Uterus (tissue), 4 donors: ENCODE measurements around the gene NEDD4L. TPM values are rescaled to one million over a fixed set of nuclear protein-coding genes. Genes with fewer than 3 reads are reported as not detected.

Source experiments
- DNase-seq, 2 donors: peaks; one replicate each; pipeline ENCODE4 v3.0.0-alpha.2; 2019 to 2020
- H3K27ac ChIP-seq, 2 donors: fragments of 200-600 bp; sonication (generic); 1 replicate in 1 of 2; 2 replicates in 1 of 2; pipeline ENCODE4 v1.5.1; 2016 to 2018
- H3K27me3 ChIP-seq, 2 donors: fragments of 200-600 bp; sonication (generic); one replicate each; pipeline ENCODE4 v1.5.1; 2018 to 2019; ENCODE audit warnings: control low read depth in 1 of 2
- H3K36me3 ChIP-seq, 2 donors: fragments of 200-600 bp; sonication (generic); one replicate each; pipeline ENCODE4 v1.5.1; 2019; ENCODE audit warnings: control low read depth in 1 of 2
- H3K4me1 ChIP-seq, 2 donors: fragments of 200-600 bp; sonication (generic); one replicate each; pipeline ENCODE4 v1.5.1; 2018 to 2019; ENCODE audit warnings: control low read depth in 1 of 2
- H3K4me3 ChIP-seq, 2 donors: fragments of 200-600 bp; sonication (generic); 1 replicate in 1 of 2; 2 replicates in 1 of 2; pipeline ENCODE4 v1.5.1; 2018 to 2019; ENCODE audit warnings: mild to moderate bottlenecking in 1 of 2
- H3K9me3 ChIP-seq, 2 donors: fragments of 200-600 bp; sonication (generic); one replicate each; pipeline ENCODE4 v1.5.1; 2019; ENCODE audit warnings: control low read depth in 1 of 2
- CTCF ChIP-seq, 4 experiments: fragments of 200-600 bp in 2 of 4; fragments of 450-650 bp in 2 of 4; sonication (generic) in 2 of 4; IDR thresholded peaks; one replicate each; pipeline ENCODE4 v1.5.1; 2016 to 2019; ENCODE audit warnings: antibody characterized with exemption in 4 of 4, mild to moderate bottlenecking in 2 of 4, moderate library complexity in 1 of 4
- POLR2A ChIP-seq, 2 donors: fragments of 450-650 bp; IDR thresholded peaks; one replicate each; pipeline ENCODE4 v1.6.1; 2016; ENCODE audit warnings: antibody characterized with exemption in 2 of 2, mild to moderate bottlenecking in 1 of 2, moderate library complexity in 1 of 2
- intact Hi-C: fragments of 100-400 bp; cut with DNase I; formaldehyde crosslinking; loops from one replicate; pipeline ENCODE4 v1.15.1; 2023; ENCODE audit warnings: low total_unique reads
- total RNA-seq, 4 donors: library from RNA; depleted of rRNA in 3 of 4; stranded (reverse); fragments of >200 nt in 3 of 4; gene quantifications; one replicate each; pipeline versions ENCODE4 v1.1.0 to v1.2.4, GENCODE V29; 2014 to 2023
- donor health status: DM: yes; HTN: yes; CAD: no.

Gene NEDD4L
- total RNA-seq, 4 donors from 2014 or later = 6.2 to 45.9 (median 32.3) TPM

DNA sequence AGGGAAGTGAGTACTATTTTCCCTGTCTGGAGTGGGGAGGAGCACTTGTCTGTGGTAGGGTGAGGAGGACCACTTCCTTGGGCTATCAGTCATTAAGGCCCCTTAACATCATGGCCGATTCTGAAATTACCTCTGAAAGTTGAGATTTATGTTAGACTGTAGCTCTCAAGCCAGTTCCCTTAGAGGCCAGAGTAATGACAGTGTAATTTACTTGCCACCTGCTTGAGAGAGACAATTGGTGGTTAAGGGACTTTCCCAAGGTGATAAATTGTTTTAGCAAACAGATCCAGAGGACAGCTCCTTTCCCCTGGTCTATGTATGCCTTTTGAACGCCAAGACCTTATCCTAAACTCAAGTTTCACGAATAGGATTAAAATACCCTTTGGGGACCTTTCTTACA, 56.1 kb downstream of the NEDD4L start:
- no peaks in the 10 kb centered on the region for H3K4me1 ChIP-seq

GRCh38 chr18:58101291-58101794, 57.3 kb downstream of the NEDD4L start:
- DNase-seq = no peak
- H3K9me3 ChIP-seq = no peaks in the 10 kb centered on the region
- intact Hi-C loops = no loop called here
- H3K4me1 ChIP-seq = no peaks in the 10 kb centered on the region
- no peaks in the 10 kb centered on the region for H3K36me3 ChIP-seq
- H3K27me3 ChIP-seq = no peaks in the 10 kb centered on the region
- no peak overlapping the region for H3K27ac ChIP-seq
- H3K4me3 ChIP-seq = no peak overlapping the region
- TF ChIP-seq CTCF (IDR thresholded peaks at IDR 0.05) = no peak
- no peak for TF ChIP-seq POLR2A (IDR thresholded peaks at IDR 0.05)

More for the DNA sequence above, 56.1 kb downstream of the NEDD4L start:
- no peak for DNase-seq
- H3K27ac ChIP-seq = no peak overlapping the region
- intact Hi-C loops = no loop called here
- H3K4me3 ChIP-seq = no peak overlapping the region
- no peaks in the 10 kb centered on the region for H3K27me3 ChIP-seq
- H3K9me3 ChIP-seq = no peaks in the 10 kb centered on the region
- H3K36me3 ChIP-seq = no peaks in the 10 kb centered on the region
- TF ChIP-seq CTCF (IDR thresholded peaks at IDR 0.05) = no peak
- no peak for TF ChIP-seq POLR2A (IDR thresholded peaks at IDR 0.05)

DNA sequence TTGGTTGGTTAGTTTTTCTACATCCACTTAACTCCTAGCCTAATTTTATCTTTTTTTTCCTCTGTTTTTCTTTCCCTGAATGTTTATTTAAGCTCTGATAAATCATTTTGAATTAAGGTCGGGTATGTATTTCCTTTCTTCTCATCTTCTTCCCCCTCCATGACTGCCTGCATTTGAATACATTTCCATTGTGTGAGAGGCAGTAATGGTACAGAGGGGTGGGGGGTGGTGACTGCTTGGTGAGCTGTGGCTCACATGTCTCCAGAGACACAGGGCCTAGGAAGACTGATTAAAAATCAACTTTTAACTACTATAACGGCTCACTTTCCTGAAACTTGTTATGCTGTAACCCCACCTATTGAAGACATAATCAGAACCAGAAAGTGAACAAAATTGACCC, 58.0 kb downstream of the NEDD4L start:
- Histone ChIP-seq H3K36me3 (no peaks in the 10 kb centered on the region), H3K4me3 (no peak overlapping the region), H3K27ac (no peak overlapping the region), H3K4me1 (no peaks in the 10 kb centered on the region), H3K9me3 (no peaks in the 10 kb centered on the region), H3K27me3 (no peaks in the 10 kb centered on the region)
- intact Hi-C loops = no loop called here
- TF ChIP-seq POLR2A (IDR thresholded peaks at IDR 0.05) (no peak), CTCF (IDR thresholded peaks at IDR 0.05) (no peak)
- DNase-seq = no peak

- no peaks in the 10 kb centered on the region for H3K27me3 ChIP-seq
- TF ChIP-seq CTCF (IDR thresholded peaks at IDR 0.05) (no peak), POLR2A (IDR thresholded peaks at IDR 0.05) (no peak)
- intact Hi-C loops = no loop called here
- H3K9me3 ChIP-seq = no peaks in the 10 kb centered on the region
- no peak overlapping the region for H3K4me3 ChIP-seq
- no peaks in the 10 kb centered on the region for H3K4me1 ChIP-seq
- no peaks in the 10 kb centered on the region for H3K36me3 ChIP-seq
- no peak overlapping the region for H3K27ac ChIP-seq
- DNase-seq = no peak
These were observed 58.8 kb downstream of the NEDD4L start for GRCh38 chr18:58102875-58103274.

- no peaks in the 10 kb centered on the region for H3K27me3 ChIP-seq
- no peaks in the 10 kb centered on the region for H3K9me3 ChIP-seq
- no peak overlapping the region for H3K27ac ChIP-seq
- no peak for DNase-seq
- no peak overlapping the region for H3K4me3 ChIP-seq
- no peaks in the 10 kb centered on the region for H3K4me1 ChIP-seq
- no peak for TF ChIP-seq POLR2A (IDR thresholded peaks at IDR 0.05)
- no peak for TF ChIP-seq CTCF (IDR thresholded peaks at IDR 0.05)
- H3K36me3 ChIP-seq = no peaks in the 10 kb centered on the region
- intact Hi-C loops = no loop called here
These were observed 59.4 kb downstream of the NEDD4L start for GRCh38 chr18:58103339-58103985.
